ENCODE results near the gene IL36G.

IL36G gene

DNA sequence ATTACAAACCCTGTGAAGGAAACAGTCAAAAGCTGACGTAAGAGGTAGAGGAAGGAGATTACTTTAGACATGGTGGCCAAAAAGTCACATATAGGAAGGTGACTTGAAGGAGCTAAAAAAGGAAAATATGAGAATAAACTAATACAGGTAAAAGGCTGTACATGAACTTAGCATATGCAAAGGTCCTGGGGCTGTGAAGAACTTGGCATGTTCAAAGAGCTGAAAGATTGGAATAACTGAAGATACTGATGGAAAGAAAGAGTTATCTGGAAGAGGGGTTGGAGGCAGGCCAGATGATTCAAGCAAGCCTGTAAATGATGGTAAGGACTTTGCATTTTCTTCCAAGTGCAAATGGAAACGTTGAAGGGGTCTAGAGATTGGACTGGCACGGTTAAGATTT lies 40.7 kb downstream of the IL36G start:
- DNase-seq (ENCODE audit: low spot score), result no peak

DNA sequence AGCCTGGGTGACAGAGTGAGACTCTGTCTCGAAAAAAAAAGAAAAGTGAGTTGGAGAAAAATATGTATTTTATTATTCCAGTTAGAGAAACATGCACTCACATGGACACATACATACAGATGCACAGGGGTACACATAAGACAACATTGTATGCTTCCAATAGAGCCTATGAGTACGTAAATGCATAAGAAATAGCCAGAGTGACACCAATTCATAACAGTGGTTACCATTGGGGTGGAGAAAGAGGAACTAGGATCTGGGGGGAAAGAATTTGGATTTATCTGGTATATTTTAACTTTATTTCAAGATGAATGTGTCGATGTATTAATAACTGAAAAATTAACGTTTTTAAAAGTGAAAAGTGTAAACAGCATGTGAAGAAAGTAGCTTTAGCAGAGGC lies 43.5 kb downstream of the IL36G start:
- DNase-seq (ENCODE audit: low spot score), result no peak

DNA sequence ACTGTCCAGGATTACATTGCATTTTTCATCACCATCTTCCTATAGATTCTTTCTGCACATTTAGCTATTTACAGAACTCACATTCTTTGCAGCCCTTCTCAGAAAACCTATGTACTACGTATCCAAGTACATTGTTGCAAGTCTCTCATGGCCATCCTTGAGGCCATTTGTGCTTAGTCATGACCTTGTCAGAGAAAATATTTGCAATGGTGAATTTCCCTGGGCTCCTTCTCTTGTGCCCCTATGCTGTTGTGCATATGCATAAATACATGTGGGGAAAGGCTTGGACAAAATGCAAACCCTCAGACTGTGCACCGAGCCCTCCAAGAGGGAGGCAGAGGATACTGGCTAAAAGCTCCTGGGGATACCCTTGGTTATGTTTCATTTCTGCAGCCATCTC lies 47.0 kb downstream of the IL36G start:
- DNase-seq (ENCODE audit: low spot score), result no peak

DNA sequence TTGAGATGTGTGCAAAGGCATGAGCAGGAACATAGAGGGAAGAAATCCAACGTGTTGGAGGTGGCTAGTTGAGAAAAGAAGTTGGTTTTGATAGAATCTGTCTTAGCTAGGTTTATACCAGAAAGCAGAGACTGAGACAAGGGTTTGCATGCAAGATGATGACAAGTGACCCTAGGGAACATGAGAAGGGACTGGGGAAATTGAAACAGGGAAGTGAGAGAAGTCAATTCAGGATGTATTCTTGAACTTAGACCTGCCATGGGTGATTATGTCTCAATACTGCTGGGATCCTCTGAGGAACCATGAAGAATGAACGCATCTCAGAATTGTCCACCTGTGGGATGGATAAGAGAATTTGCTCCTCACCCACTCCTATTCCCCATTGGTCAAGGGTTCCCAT lies 47.9 kb downstream of the IL36G start:
- DNase-seq (ENCODE audit: low spot score), result no peak

DNA sequence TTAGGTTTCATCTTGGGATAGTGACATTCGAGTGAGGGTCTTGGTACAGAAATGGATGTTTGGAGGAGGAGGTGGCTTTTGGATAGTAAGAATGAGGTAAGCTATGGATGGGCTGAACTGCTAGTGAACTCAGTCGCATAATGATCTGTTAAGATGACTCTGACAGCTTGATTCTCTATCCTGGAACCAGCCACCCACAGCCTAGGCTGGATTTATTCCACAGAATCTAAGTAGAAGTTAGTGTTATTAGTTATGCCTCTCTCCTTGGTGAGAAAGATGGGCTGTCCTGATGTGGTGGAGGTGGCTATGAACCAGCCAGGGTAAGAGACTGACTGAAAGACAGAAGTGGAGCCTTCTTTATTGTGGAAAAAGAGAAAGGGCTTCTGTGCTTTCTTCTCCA lies 49.9 kb downstream of the IL36G start:
- peak; percentile 5 for DNase-seq (ENCODE audit: low spot score)

DNA sequence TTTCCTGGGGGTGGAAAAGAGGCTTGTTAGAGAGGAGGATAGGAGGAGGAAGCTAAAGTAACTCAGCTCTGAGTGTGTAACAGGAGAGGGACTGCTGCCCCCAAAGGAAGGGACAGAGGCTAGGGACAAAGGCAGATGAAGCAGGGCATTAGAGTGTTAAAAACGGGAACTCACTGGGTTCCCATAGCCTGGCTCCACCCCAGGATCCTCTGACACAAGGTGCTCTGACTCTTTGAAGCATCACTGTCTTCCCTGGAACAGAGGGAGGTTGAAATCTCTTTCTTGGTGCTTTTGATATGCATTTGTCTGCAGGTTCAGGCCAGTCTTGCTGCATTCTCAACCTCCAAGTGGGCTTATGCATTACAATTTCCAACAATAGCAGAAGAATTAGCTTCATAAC lies 50.3 kb downstream of the IL36G start:
- DNase-seq (ENCODE audit: low spot score), result no peak

DNA sequence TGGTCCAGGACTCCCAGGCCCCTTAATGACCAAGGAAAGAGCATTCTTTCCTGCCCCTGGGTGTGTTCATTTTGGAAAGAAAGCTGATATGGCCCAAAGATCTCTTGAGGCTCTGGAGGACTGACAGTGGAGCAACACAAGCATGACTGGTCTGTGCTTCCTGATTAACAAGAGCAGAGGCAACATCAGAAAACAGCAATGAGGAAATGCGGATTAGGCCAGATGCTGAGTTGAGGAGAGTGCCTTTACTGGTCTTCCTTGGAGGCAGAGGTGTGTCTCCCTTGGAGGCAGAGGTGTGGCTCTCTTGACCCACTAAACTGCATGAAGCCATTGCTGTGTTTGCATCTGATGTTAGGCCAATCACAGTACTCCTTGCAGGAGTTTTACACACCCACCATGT lies 54.9 kb downstream of the IL36G start:
- DNase-seq (ENCODE audit: low spot score), result no peak

DNA sequence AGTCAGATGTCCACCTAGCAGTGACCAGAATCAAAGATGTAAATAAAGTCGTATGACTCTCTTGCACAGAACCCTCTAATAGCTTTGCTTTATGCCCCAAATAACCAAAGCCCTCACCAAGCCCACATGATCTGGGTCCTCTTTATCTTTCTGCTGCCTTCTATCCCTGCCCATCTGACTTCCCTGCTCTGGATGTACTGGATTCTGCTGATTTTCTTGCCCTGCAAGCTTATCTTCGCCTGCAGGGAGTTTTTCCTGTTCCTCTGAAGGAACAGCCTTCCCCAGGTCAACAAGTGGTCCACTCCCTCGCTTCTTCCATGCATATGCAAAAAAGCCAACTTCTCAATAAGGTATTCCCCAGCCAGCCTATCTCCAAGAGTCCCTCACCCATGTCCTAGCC lies 56.2 kb downstream of the IL36G start:
- DNase-seq (ENCODE audit: low spot score), result no peak
